ENCODE results near the gene SAMD11. TPM values are rescaled to one million over a fixed set of nuclear protein-coding genes. Genes with fewer than 3 reads are reported as not detected.

The SAMD11 gene
- total RNA-seq, 1 experiment from 2014 or later, result not detected

GRCh38 chr1:970242-970972, 46.7 kb downstream of the SAMD11 start:
- H4K20me1 ChIP-seq (ENCODE audit: insufficient read depth, low read depth, low read length), result no peaks in the 10 kb centered on the region
- peaks cover 12% of the 10 kb centered on the region for H3K4me1 ChIP-seq (ENCODE audit: low read length)
- H3K9me2 ChIP-seq (replicated peaks; ENCODE audit: insufficient read depth, low read length), result no peaks in the 10 kb centered on the region
- H3K36me3 ChIP-seq (ENCODE audit: insufficient read depth, low read length), result no peaks in the 10 kb centered on the region
- H2AFZ ChIP-seq (ENCODE audit: low read length), result no peak overlapping the region
- DNase-seq, result no peak
- no peak overlapping the region for H3K4me3 ChIP-seq (ENCODE audit: low read length)
- H3K79me2 ChIP-seq (ENCODE audit: low read length), result no peaks in the 10 kb centered on the region
- H3K27ac ChIP-seq (ENCODE audit: low read length), result no peak overlapping the region
- no peaks in the 10 kb centered on the region for H3K27me3 ChIP-seq (ENCODE audit: low read length)
- H3K4me2 ChIP-seq (ENCODE audit: low read depth, low read length, poor library complexity, severe bottlenecking), result no peak overlapping the region
- no peak overlapping the region for H3K9ac ChIP-seq (ENCODE audit: low read length)
- no peaks in the 10 kb centered on the region for H3K9me3 ChIP-seq (ENCODE audit: low read length)

DNA sequence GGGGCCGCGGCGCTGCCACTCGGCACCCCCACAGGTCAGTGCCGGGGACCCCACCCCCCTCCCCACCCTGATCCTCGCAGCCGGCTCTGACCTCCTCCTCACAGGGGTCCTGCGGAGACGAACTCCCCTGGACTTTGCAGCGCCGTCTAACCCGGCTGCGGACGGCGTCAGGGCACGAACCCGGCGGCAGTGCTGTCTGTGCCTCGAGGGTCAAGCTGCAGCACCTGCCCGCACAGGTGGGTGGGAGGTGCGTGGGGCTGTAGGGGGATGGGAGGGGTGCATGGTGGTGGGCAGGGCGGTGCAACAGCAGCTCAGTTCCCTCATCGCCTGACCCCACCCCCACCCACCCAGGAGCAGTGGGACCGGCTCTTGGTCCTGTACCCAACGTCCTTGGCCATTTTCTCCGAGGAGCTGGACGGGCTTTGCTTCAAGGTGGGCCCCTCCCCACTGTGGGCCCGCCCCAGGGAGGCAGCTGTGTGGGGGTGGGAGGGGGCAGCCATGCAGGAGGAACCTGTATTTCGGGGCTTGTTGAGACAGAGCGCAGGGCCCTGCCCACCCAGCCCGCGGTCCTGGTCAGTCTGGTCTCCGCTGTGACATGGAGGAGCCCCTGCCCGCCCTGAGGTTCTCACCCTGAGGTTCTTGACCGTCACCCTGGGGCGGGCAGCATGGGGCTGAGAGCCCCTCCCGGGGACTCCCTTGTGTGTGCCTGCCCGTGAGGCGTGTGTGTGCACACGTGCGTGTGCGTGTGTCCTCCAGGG, 47.4 kb downstream of the SAMD11 start:
- no peaks in the 10 kb centered on the region for H3K9me2 ChIP-seq (replicated peaks; ENCODE audit: insufficient read depth, low read length)
- no peak overlapping the region for H3K4me2 ChIP-seq (ENCODE audit: low read depth, low read length, poor library complexity, severe bottlenecking)
- H3K36me3 ChIP-seq (ENCODE audit: insufficient read depth, low read length), result no peaks in the 10 kb centered on the region
- no peaks in the 10 kb centered on the region for H3K27me3 ChIP-seq (ENCODE audit: low read length)
- H3K4me1 ChIP-seq (ENCODE audit: low read length), result peaks cover 13% of the 10 kb centered on the region
- no peaks in the 10 kb centered on the region for H3K9me3 ChIP-seq (ENCODE audit: low read length)
- DNase-seq, result no peak
- H3K27ac ChIP-seq (ENCODE audit: low read length), result no peak overlapping the region
- no peaks in the 10 kb centered on the region for H3K79me2 ChIP-seq (ENCODE audit: low read length)
- no peak overlapping the region for H3K9ac ChIP-seq (ENCODE audit: low read length)
- H4K20me1 ChIP-seq (ENCODE audit: insufficient read depth, low read depth, low read length), result no peaks in the 10 kb centered on the region
- H2AFZ ChIP-seq (ENCODE audit: low read length), result no peak overlapping the region
- no peak overlapping the region for H3K4me3 ChIP-seq (ENCODE audit: low read length)

- H3K36me3 ChIP-seq (ENCODE audit: insufficient read depth, low read length), result no peaks in the 10 kb centered on the region
- H3K9me3 ChIP-seq (ENCODE audit: low read length), result no peaks in the 10 kb centered on the region
- H3K9ac ChIP-seq (ENCODE audit: low read length), result no peak overlapping the region
- H2AFZ ChIP-seq (ENCODE audit: low read length), result no peak overlapping the region
- H3K27me3 ChIP-seq (ENCODE audit: low read length), result no peaks in the 10 kb centered on the region
- peaks cover 8% of the 10 kb centered on the region for H3K4me1 ChIP-seq (ENCODE audit: low read length)
- no peak overlapping the region for H3K4me2 ChIP-seq (ENCODE audit: low read depth, low read length, poor library complexity, severe bottlenecking)
- H3K4me3 ChIP-seq (ENCODE audit: low read length), result no peak overlapping the region
- H4K20me1 ChIP-seq (ENCODE audit: insufficient read depth, low read depth, low read length), result no peaks in the 10 kb centered on the region
- no peaks in the 10 kb centered on the region for H3K79me2 ChIP-seq (ENCODE audit: low read length)
- H3K27ac ChIP-seq (ENCODE audit: low read length), result no peak overlapping the region
- no peaks in the 10 kb centered on the region for H3K9me2 ChIP-seq (replicated peaks; ENCODE audit: insufficient read depth, low read length)
- DNase-seq, result no peak
Observed at GRCh38 chr1:971751-972506, 48.2 kb downstream of the SAMD11 start.

GRCh38 chr1:972726-973458, 49.2 kb downstream of the SAMD11 start:
- Histone ChIP-seq H3K27ac (ENCODE audit: low read length) (no peak overlapping the region), H3K9me3 (ENCODE audit: low read length) (no peaks in the 10 kb centered on the region), H3K27me3 (ENCODE audit: low read length) (no peaks in the 10 kb centered on the region), H4K20me1 (ENCODE audit: insufficient read depth, low read depth, low read length) (no peaks in the 10 kb centered on the region), H3K9me2 (replicated peaks; ENCODE audit: insufficient read depth, low read length) (no peaks in the 10 kb centered on the region), H3K4me2 (ENCODE audit: low read depth, low read length, poor library complexity, severe bottlenecking) (no peak overlapping the region), H3K4me3 (ENCODE audit: low read length) (no peak overlapping the region), H3K36me3 (ENCODE audit: insufficient read depth, low read length) (no peaks in the 10 kb centered on the region), H2AFZ (ENCODE audit: low read length) (no peak overlapping the region), H3K9ac (ENCODE audit: low read length) (no peak overlapping the region), H3K4me1 (ENCODE audit: low read length) (peaks cover 6% of the 10 kb centered on the region), H3K79me2 (ENCODE audit: low read length) (no peaks in the 10 kb centered on the region)
- no peak for DNase-seq

GRCh38 chr1:973459-974292, 50.0 kb downstream of the SAMD11 start:
- Histone ChIP-seq H3K36me3 (ENCODE audit: insufficient read depth, low read length) (no peaks in the 10 kb centered on the region), H3K9me2 (replicated peaks; ENCODE audit: insufficient read depth, low read length) (no peaks in the 10 kb centered on the region), H4K20me1 (ENCODE audit: insufficient read depth, low read depth, low read length) (no peaks in the 10 kb centered on the region), H3K27ac (ENCODE audit: low read length) (no peak overlapping the region), H3K4me2 (ENCODE audit: low read depth, low read length, poor library complexity, severe bottlenecking) (no peak overlapping the region), H3K4me1 (ENCODE audit: low read length) (peaks cover 6% of the 10 kb centered on the region), H3K9ac (ENCODE audit: low read length) (no peak overlapping the region), H3K4me3 (ENCODE audit: low read length) (no peak overlapping the region), H2AFZ (ENCODE audit: low read length) (no peak overlapping the region), H3K27me3 (ENCODE audit: low read length) (no peaks in the 10 kb centered on the region), H3K9me3 (ENCODE audit: low read length) (no peaks in the 10 kb centered on the region), H3K79me2 (ENCODE audit: low read length) (no peaks in the 10 kb centered on the region)
- no peak for DNase-seq

DNA sequence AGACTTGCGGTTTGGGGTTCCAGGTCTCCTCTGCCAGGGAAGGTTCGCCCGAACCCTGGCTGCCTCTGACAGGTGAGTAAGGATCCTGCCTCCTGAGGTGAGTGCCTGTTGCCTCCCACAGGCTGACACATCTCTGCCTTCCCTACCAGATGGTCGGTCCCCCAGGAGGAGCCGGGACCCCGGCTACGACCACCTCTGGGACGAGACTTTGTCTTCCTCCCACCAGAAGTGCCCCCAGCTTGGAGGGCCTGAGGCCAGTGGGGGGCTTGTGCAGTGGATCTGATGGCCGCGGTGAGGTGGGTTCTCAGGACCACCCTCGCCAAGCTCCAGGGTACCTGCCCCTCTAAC, 50.5 kb downstream of the SAMD11 start:
- no peak for DNase-seq
- H4K20me1 ChIP-seq (ENCODE audit: insufficient read depth, low read depth, low read length), result no peaks in the 10 kb centered on the region
- no peak overlapping the region for H3K4me2 ChIP-seq (ENCODE audit: low read depth, low read length, poor library complexity, severe bottlenecking)
- H3K27me3 ChIP-seq (ENCODE audit: low read length), result no peaks in the 10 kb centered on the region
- peaks cover 6% of the 10 kb centered on the region for H3K4me1 ChIP-seq (ENCODE audit: low read length)
- H3K36me3 ChIP-seq (ENCODE audit: insufficient read depth, low read length), result no peaks in the 10 kb centered on the region
- no peak overlapping the region for H3K9ac ChIP-seq (ENCODE audit: low read length)
- no peaks in the 10 kb centered on the region for H3K79me2 ChIP-seq (ENCODE audit: low read length)
- H3K27ac ChIP-seq (ENCODE audit: low read length), result no peak overlapping the region
- H2AFZ ChIP-seq (ENCODE audit: low read length), result no peak overlapping the region
- H3K4me3 ChIP-seq (ENCODE audit: low read length), result no peak overlapping the region
- H3K9me2 ChIP-seq (replicated peaks; ENCODE audit: insufficient read depth, low read length), result no peaks in the 10 kb centered on the region
- H3K9me3 ChIP-seq (ENCODE audit: low read length), result no peaks in the 10 kb centered on the region

DNA sequence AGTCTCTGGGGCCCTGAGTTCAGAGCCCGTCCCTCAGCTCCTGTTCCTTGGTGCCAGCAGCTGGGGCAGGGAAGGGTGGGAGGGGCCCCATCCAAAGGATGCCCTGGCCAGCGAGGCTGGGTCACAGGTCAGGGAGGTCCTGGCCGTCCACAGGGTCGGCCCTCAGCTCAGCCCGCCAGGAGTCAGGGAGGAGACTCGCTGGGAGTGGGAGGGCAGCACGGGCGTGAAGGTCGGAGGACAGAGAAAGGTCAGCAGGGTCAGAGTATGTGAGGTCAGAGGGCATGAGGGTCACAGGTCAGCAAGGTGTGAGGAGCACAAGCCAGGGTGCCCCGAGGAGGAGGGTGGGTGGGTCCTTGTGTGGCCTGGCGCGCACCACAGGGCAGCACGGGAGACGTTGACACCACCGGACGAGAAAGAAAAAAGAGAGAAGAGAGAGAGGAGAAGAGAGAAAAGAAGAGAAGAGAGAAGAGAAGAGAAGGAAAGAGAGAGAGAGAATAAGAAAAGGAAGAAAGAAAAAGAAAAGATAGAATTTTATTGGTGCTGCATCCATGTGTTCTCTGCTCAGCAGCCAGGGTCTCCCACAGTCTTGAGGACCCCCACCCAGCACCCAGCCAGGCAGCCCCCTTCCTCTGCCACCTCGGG, 51.1 kb downstream of the SAMD11 start:
- H3K79me2 ChIP-seq (ENCODE audit: low read length), result no peaks in the 10 kb centered on the region
- H3K9me3 ChIP-seq (ENCODE audit: low read length), result no peaks in the 10 kb centered on the region
- H3K36me3 ChIP-seq (ENCODE audit: insufficient read depth, low read length), result no peaks in the 10 kb centered on the region
- H4K20me1 ChIP-seq (ENCODE audit: insufficient read depth, low read depth, low read length), result no peaks in the 10 kb centered on the region
- no peaks in the 10 kb centered on the region for H3K9me2 ChIP-seq (replicated peaks; ENCODE audit: insufficient read depth, low read length)
- H3K4me1 ChIP-seq (ENCODE audit: low read length), result peaks cover 6% of the 10 kb centered on the region
- no peaks in the 10 kb centered on the region for H3K27me3 ChIP-seq (ENCODE audit: low read length)
- H3K9ac ChIP-seq (ENCODE audit: low read length), result no peak overlapping the region
- DNase-seq, result no peak
- no peak overlapping the region for H2AFZ ChIP-seq (ENCODE audit: low read length)
- H3K27ac ChIP-seq (ENCODE audit: low read length), result no peak overlapping the region
- H3K4me3 ChIP-seq (ENCODE audit: low read length), result no peak overlapping the region
- H3K4me2 ChIP-seq (ENCODE audit: low read depth, low read length, poor library complexity, severe bottlenecking), result no peak overlapping the region

Data from Karpas-422 (cell line).